SU-DHL-6 (cell line): ENCODE results near the gene MAL.

Source experiments
- H2AFZ ChIP-seq: fragments of 200-600 bp; sonication (generic); 2 replicates; pipeline ENCODE4 v1.6.1; 2014; ENCODE audit warnings: low read depth, mild to moderate bottlenecking, moderate library complexity, mixed read lengths, antibody characterized with exemption, low read length; ENCODE audit not compliant: severe bottlenecking
- H3F3A ChIP-seq: fragments of 200-600 bp; shearing (Covaris generic); 2 replicates; pipeline ENCODE4 v1.6.0; 2016; ENCODE audit warnings: antibody characterized with exemption, mild to moderate bottlenecking; ENCODE audit not compliant: insufficient read depth
- H3K27ac ChIP-seq: fragments of 200-600 bp; sonication (generic); 2 replicates; pipeline ENCODE4 v1.5.1; 2016; ENCODE audit warnings: low read depth, mild to moderate bottlenecking, low read length, moderate library complexity, mixed read lengths
- H3K27me3 ChIP-seq: fragments of 200-600 bp; sonication (generic), shearing (Covaris generic); 2 replicates; pipeline ENCODE4 v1.6.0; 2014; ENCODE audit warnings: mild to moderate bottlenecking, low read length
- H3K36me3 ChIP-seq: fragments of 200-600 bp; sonication (generic); 2 replicates; pipeline ENCODE4 v1.6.1; 2014; ENCODE audit warnings: mild to moderate bottlenecking, low read length, mixed read lengths
- H3K4me2 ChIP-seq: fragments of 300-600, 200-600 bp; shearing (Covaris generic), sonication (generic); 2 replicates; pipeline ENCODE4 v1.6.0; 2014; ENCODE audit warnings: low read length, low read depth, mild to moderate bottlenecking; ENCODE audit not compliant: poor library complexity, severe bottlenecking
- H3K4me3 ChIP-seq: fragments of 200-600 bp; sonication (generic); 2 replicates; pipeline ENCODE4 v1.5.1; 2014; ENCODE audit warnings: antibody characterized with exemption, low read length, mild to moderate bottlenecking, mixed read lengths; ENCODE audit not compliant: insufficient read depth, poor library complexity, severe bottlenecking
- H3K79me2 ChIP-seq: fragments of 200-600 bp; sonication (generic); 2 replicates; pipeline ENCODE4 v1.6.1; 2014; ENCODE audit warnings: mild to moderate bottlenecking, low read length, moderate library complexity; ENCODE audit not compliant: insufficient read depth
- H3K9ac ChIP-seq: fragments of 200-600 bp; sonication (generic); 2 replicates; pipeline ENCODE4 v1.7.0; 2014; ENCODE audit warnings: mild to moderate bottlenecking, low read length
- H3K9me2 ChIP-seq: fragments of 200-600 bp; sonication (generic); replicated peaks from 2 replicates; pipeline ENCODE4 v1.6.1; 2014; ENCODE audit warnings: low read length; ENCODE audit not compliant: insufficient read depth
- H3K9me3 ChIP-seq: fragments of 200-600 bp; sonication (generic); 2 replicates; pipeline ENCODE4 v1.6.1; 2014; ENCODE audit warnings: low read length, mixed read lengths; ENCODE audit not compliant: insufficient read depth
- H4K20me1 ChIP-seq: fragments of 200-600 bp; sonication (generic); 2 replicates; pipeline ENCODE4 v1.6.1; 2014; ENCODE audit warnings: low read depth, mild to moderate bottlenecking, antibody characterized with exemption, low read length, moderate library complexity, mixed read lengths
- CTCF ChIP-seq: fragments of 200-600 bp; sonication (generic); IDR thresholded peaks from one replicate; pipeline ENCODE4 v1.5.1; 2017; ENCODE audit warnings: antibody characterized with exemption, mild to moderate bottlenecking, low read length, moderate library complexity; ENCODE audit not compliant: insufficient read depth, poor library complexity, severe bottlenecking
- EZH2phosphoT487 ChIP-seq: fragments of 200-600 bp; sonication (generic), shearing (Covaris generic); conservative IDR thresholded peaks from 2 replicates; pipeline ENCODE4 v1.6.1; 2018; ENCODE audit warnings: mild to moderate bottlenecking, antibody characterized with exemption, low read length, moderate library complexity, mixed read lengths

The MAL gene

GRCh38 chr2:95012881-95013550 is 12.5 kb upstream of the MAL start:
- Histone ChIP-seq H3K79me2 (no peaks in the 10 kb centered on the region), H3K27ac (no peak overlapping the region), H3K4me3 (no peak overlapping the region), H3F3A (no peaks in the 10 kb centered on the region), H4K20me1 (no peaks in the 10 kb centered on the region), H3K27me3 (no peaks in the 10 kb centered on the region), H3K9ac (no peak overlapping the region), H2AFZ (no peak overlapping the region), H3K4me2 (no peak overlapping the region), H3K36me3 (no peaks in the 10 kb centered on the region), H3K9me2 (no peaks in the 10 kb centered on the region), H3K9me3 (no peaks in the 10 kb centered on the region)
- no peak for TF ChIP-seq EZH2phosphoT487

GRCh38 chr2:95013726-95014125 is 11.8 kb upstream of the MAL start:
- TF ChIP-seq EZH2phosphoT487 = no peak
- TF ChIP-seq CTCF = no peak
- no peak overlapping the region for H3K4me3 ChIP-seq
- H3K36me3 ChIP-seq = no peaks in the 10 kb centered on the region
- H3K4me2 ChIP-seq = no peak overlapping the region
- H3K27ac ChIP-seq = no peak overlapping the region
- H3K9me2 ChIP-seq = no peaks in the 10 kb centered on the region
- no peaks in the 10 kb centered on the region for H3F3A ChIP-seq
- no peaks in the 10 kb centered on the region for H3K79me2 ChIP-seq
- H2AFZ ChIP-seq = no peak overlapping the region
- H4K20me1 ChIP-seq = no peaks in the 10 kb centered on the region
- no peak overlapping the region for H3K9ac ChIP-seq
- no peaks in the 10 kb centered on the region for H3K27me3 ChIP-seq
- no peaks in the 10 kb centered on the region for H3K9me3 ChIP-seq

- TF ChIP-seq EZH2phosphoT487 (no peak), CTCF (no peak)
- Histone ChIP-seq H4K20me1 (no peaks in the 10 kb centered on the region), H2AFZ (no peak overlapping the region), H3K9ac (no peak overlapping the region), H3F3A (no peaks in the 10 kb centered on the region), H3K4me2 (no peak overlapping the region), H3K4me3 (no peak overlapping the region), H3K79me2 (no peaks in the 10 kb centered on the region), H3K27ac (no peak overlapping the region), H3K9me3 (no peaks in the 10 kb centered on the region), H3K27me3 (no peaks in the 10 kb centered on the region), H3K9me2 (no peaks in the 10 kb centered on the region), H3K36me3 (no peaks in the 10 kb centered on the region)
These were observed 11.3 kb upstream of the MAL start for GRCh38 chr2:95014126-95014708.

- Histone ChIP-seq H3K27me3 (no peaks in the 10 kb centered on the region), H3K27ac (no peak overlapping the region), H3K79me2 (no peaks in the 10 kb centered on the region), H4K20me1 (no peaks in the 10 kb centered on the region), H3K4me3 (no peak overlapping the region), H2AFZ (no peak overlapping the region), H3K9ac (no peak overlapping the region), H3K4me2 (no peak overlapping the region), H3K36me3 (no peaks in the 10 kb centered on the region), H3F3A (no peaks in the 10 kb centered on the region), H3K9me2 (no peaks in the 10 kb centered on the region), H3K9me3 (no peaks in the 10 kb centered on the region)
- TF ChIP-seq EZH2phosphoT487 (no peak), CTCF (no peak)
These were observed 10.1 kb upstream of the MAL start for GRCh38 chr2:95015261-95015912.
